K562 treated with DMSO at 1 percent for 48 hours (cell line): ENCODE results near the gene NRAP. TPM values are rescaled to one million over a fixed set of nuclear protein-coding genes. Genes with fewer than 3 reads are reported as not detected.

Experiments used
- total RNA-seq: library from RNA; unstranded; fragments of 300-600 nt; gene quantifications from 2 replicates; pipeline ENCODE4 v1.2.3, GENCODE V29; 2022; ENCODE audit warnings: low replicate concordance; ENCODE audit errors: extremely low read depth

Gene NRAP
- not detected in 2 replicates for total RNA-seq

GRCh38 chr10:113663908-113664307 is at the start of gene NRAP:
NRAP (minus strand) TSS chr10:113664041; CDS start chr10:113663882, 159 bp downstream.

GRCh38 chr10:113679463-113680189 is 15.8 kb upstream of the NRAP start, which contains the start of gene CASP7:
CASP7 (plus strand) TSS chr10:113679912; CDS start chr10:113697494, 17,582 bp downstream.

GRCh38 chr10:113552701-113553100 is 111.1 kb downstream of the NRAP start, which contains the start of gene HABP2:
HABP2 (plus strand) TSS chr10:113553053; CDS start chr10:113553122, 69 bp downstream.

Other genes starting within 250 kb of the NRAP start
- gene HABP2, start 111.0 kb downstream of the NRAP start, total RNA-seq = not detected in 2 replicates
- not detected in 2 replicates for gene CASP7, start 15.9 kb upstream of the NRAP start, total RNA-seq
- not detected in 2 replicates for gene PLEKHS1, start 87.6 kb upstream of the NRAP start, total RNA-seq
- not detected in 2 replicates for gene DCLRE1A, start 190.0 kb upstream of the NRAP start, total RNA-seq
- gene NHLRC2, start 190.6 kb upstream of the NRAP start, total RNA-seq = not detected in 2 replicates